ENCODE measurements around the gene PROK2. TPM values are rescaled to one million over a fixed set of nuclear protein-coding genes. Genes with fewer than 3 reads are reported as not detected.

The PROK2 gene
- total RNA-seq, 4 donors from 2014 or later: not detected

GRCh38 chr3:71759401-71759800 is 25.5 kb downstream of the PROK2 start:
- TF ChIP-seq POLR2A (IDR thresholded peaks at IDR 0.05) (no peak), CTCF (IDR thresholded peaks at IDR 0.05) (no peak)
- intact Hi-C loops (cut with DNase I; ENCODE audit: low total_unique reads): no loop called here
- WGBS, 2 donors: 77% methylated on average over 5 of the region's 5 CpGs
- H3K4me3 ChIP-seq (ENCODE audit: low read depth, poor library complexity, severe bottlenecking): no peak overlapping the region
- DNase-seq (ENCODE audit: low spot score in 2 of 2): no peak

GRCh38 chr3:71758091-71758490 is 26.9 kb downstream of the PROK2 start:
- TF ChIP-seq CTCF (IDR thresholded peaks at IDR 0.05): no peak
- no peak for TF ChIP-seq POLR2A (IDR thresholded peaks at IDR 0.05)
- no peak for DNase-seq (ENCODE audit: low spot score in 2 of 2)
- intact Hi-C loops (cut with DNase I; ENCODE audit: low total_unique reads): no loop called here
- WGBS, 2 donors: 93 to 95% methylated on average over 2 of the region's 2 CpGs
- no peak overlapping the region for H3K4me3 ChIP-seq (ENCODE audit: low read depth, poor library complexity, severe bottlenecking)

GRCh38 chr3:71754610-71755253 is 30.2 kb downstream of the PROK2 start:
- WGBS, 2 donors: 38 to 47% methylated on average over 22 to 27 of the region's 65 CpGs
- peak overlapping the region; percentile 25 for H3K4me3 ChIP-seq (ENCODE audit: low read depth, poor library complexity, severe bottlenecking)
- DNase-seq (ENCODE audit: low spot score in 2 of 2): no peak
- TF ChIP-seq POLR2A (IDR thresholded peaks at IDR 0.05) (no peak), CTCF (IDR thresholded peaks at IDR 0.05) (no peak)
- intact Hi-C loops (cut with DNase I; ENCODE audit: low total_unique reads): no loop called here

- no peak for DNase-seq (ENCODE audit: low spot score in 2 of 2)
- H3K4me3 ChIP-seq (ENCODE audit: low read depth, poor library complexity, severe bottlenecking): peak within 1 kb of the TSS; percentile 25
- 1% methylated on average over 33 to 34 of the region's 131 CpGs for WGBS, 2 donors
- intact Hi-C loops (cut with DNase I; ENCODE audit: low total_unique reads): no loop called here
- no peak for TF ChIP-seq CTCF (IDR thresholded peaks at IDR 0.05)
- no peak for TF ChIP-seq POLR2A (IDR thresholded peaks at IDR 0.05)
Measured at GRCh38 chr3:71753701-71754609, 31.0 kb downstream of the PROK2 start, which contains the start of gene GPR27. Gene GPR27, plus strand, starts transcription at chr3:71753855. Its CDS starts 195 bp downstream, at chr3:71754050.

- no peak for DNase-seq (ENCODE audit: low spot score in 2 of 2)
- WGBS, 2 donors: 26 to 29% methylated on average over 33 of the region's 68 CpGs
- no peak overlapping the region for H3K4me3 ChIP-seq (ENCODE audit: low read depth, poor library complexity, severe bottlenecking)
- intact Hi-C loops (cut with DNase I; ENCODE audit: low total_unique reads): no loop called here
- TF ChIP-seq POLR2A (IDR thresholded peaks at IDR 0.05) (no peak), CTCF (IDR thresholded peaks at IDR 0.05) (no peak)
Measured at GRCh38 chr3:71752831-71753700, 31.9 kb downstream of the PROK2 start.

All from lower leg skin (tissue), 4 donors.